ENCODE data around the gene RANBP17. TPM values are rescaled to one million over a fixed set of nuclear protein-coding genes. Genes with fewer than 3 reads are reported as not detected.
A peak's percentile ranks its signal among the peaks of the same experiment; 100 is the strongest.
"Not testable (repeated sequence)": the region's sequence is repeated elsewhere in the genome, so short reads cannot be mapped to it uniquely, and the experiment has no call there.

RANBP17 gene
- total RNA-seq, 8 experiments from 2014 or later = 3.8 to 43.9 (median 25.5) TPM; not detected in 1

- Histone ChIP-seq H3K27ac (no peak overlapping the region), H3K4me3 (no peak overlapping the region), H3K4me1 (replicated peaks in 1 of 2) (no peaks in the 10 kb centered on the region)
- in situ Hi-C loops (cut with MboI; ENCODE audit: low pct_unique_long_range_greater_than_20kb in 2 of 9, low sequenced_read_pairs in 9 of 9, unreplicated experiment in 9 of 9) = no loop called here
- no peak for ATAC-seq (replicated peaks in 6 of 8)
These were observed 15.0 kb upstream of the RANBP17 start for GRCh38 chr5:170846846-170847245.

- in situ Hi-C loops (cut with MboI; ENCODE audit: low pct_unique_long_range_greater_than_20kb in 2 of 9, low sequenced_read_pairs in 9 of 9, unreplicated experiment in 9 of 9) = no loop called here
- Histone ChIP-seq H3K27ac (no peak overlapping the region), H3K4me3 (no peak overlapping the region), H3K4me1 (replicated peaks in 1 of 2) (no peaks in the 10 kb centered on the region)
- 14 to 100% (median 85%) methylated on average over 1 to 5 of the region's 5 CpGs for WGBS, 10 experiments
- no peak for ATAC-seq (replicated peaks in 6 of 8)
These were observed 13.8 kb upstream of the RANBP17 start for GRCh38 chr5:170848033-170848432.

GRCh38 chr5:170849374-170849773 lies 12.4 kb upstream of the RANBP17 start:
- no peak overlapping the region for H3K4me3 ChIP-seq
- no peak for ATAC-seq (replicated peaks in 6 of 8)
- in situ Hi-C loops (cut with MboI; ENCODE audit: low pct_unique_long_range_greater_than_20kb in 2 of 9, low sequenced_read_pairs in 9 of 9, unreplicated experiment in 9 of 9) = no loop called here
- H3K4me1 ChIP-seq (replicated peaks in 1 of 2) = no peaks in the 10 kb centered on the region
- no peak overlapping the region for H3K27ac ChIP-seq
- 7 to 90% (median 52%) methylated on average over 2 of the region's 2 CpGs; no CpG with 5 or more reads in 1 of the 10 experiments for WGBS, 10 experiments

- ATAC-seq (replicated peaks in 6 of 8) = no peak
- WGBS, 10 experiments = 5 to 100% (median 88%) methylated on average over 1 to 5 of the region's 6 CpGs; no CpG with 5 or more reads in 1 of the 10 experiments
- H3K4me1 ChIP-seq (replicated peaks in 1 of 2) = no peaks in the 10 kb centered on the region
- H3K27ac ChIP-seq = no peak overlapping the region
- H3K4me3 ChIP-seq = no peak overlapping the region
- in situ Hi-C loops (cut with MboI; ENCODE audit: low pct_unique_long_range_greater_than_20kb in 2 of 9, low sequenced_read_pairs in 9 of 9, unreplicated experiment in 9 of 9) = no loop called here
These were observed 7.3 kb upstream of the RANBP17 start for GRCh38 chr5:170854566-170854965.

DNA sequence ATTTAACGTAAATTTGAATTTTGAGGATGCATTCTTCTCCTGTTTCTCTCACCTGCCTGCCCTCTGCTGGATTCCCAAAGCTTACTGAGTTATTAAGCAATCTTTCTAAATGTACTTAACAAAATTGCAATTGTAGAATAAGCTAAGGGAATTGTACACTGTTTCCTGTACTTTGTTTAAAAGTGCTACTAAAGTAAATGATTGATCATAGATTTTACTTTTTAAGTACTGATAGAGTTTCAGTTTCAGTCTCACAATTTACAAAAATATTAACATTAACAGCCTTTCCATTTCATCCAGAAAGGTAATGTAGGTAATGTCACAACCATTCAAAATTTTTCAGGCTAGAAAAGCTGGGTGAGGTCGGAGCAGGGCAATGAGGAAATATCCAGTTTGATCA lies 4.8 kb upstream of the RANBP17 start:
- WGBS, 10 experiments = 10 to 100% (median 77%) methylated on average over 1 to 2 of the region's 2 CpGs

GRCh38 chr5:170860415-170860814 lies 1.4 kb upstream of the RANBP17 start:
- ATAC-seq (replicated peaks in 6 of 8) = no peak
- Histone ChIP-seq H3K4me3 (no peak overlapping the region), H3K27ac (no peak overlapping the region), H3K4me1 (replicated peaks in 1 of 2) (peaks cover 7 to 15% of the 10 kb centered on the region in 2 donors)
- in situ Hi-C loops (cut with MboI; ENCODE audit: low pct_unique_long_range_greater_than_20kb in 2 of 9, low sequenced_read_pairs in 9 of 9, unreplicated experiment in 9 of 9) = no loop called here

More for the DNA sequence above, 4.8 kb upstream of the RANBP17 start:
- Histone ChIP-seq H3K4me1 (replicated peaks in 1 of 2) (no peaks in the 10 kb centered on the region), H3K27ac (no peak overlapping the region), H3K4me3 (no peak overlapping the region)
- no peak for ATAC-seq (replicated peaks in 6 of 8)
- in situ Hi-C loops (cut with MboI; ENCODE audit: low pct_unique_long_range_greater_than_20kb in 2 of 9, low sequenced_read_pairs in 9 of 9, unreplicated experiment in 9 of 9) = no loop called here

DNA sequence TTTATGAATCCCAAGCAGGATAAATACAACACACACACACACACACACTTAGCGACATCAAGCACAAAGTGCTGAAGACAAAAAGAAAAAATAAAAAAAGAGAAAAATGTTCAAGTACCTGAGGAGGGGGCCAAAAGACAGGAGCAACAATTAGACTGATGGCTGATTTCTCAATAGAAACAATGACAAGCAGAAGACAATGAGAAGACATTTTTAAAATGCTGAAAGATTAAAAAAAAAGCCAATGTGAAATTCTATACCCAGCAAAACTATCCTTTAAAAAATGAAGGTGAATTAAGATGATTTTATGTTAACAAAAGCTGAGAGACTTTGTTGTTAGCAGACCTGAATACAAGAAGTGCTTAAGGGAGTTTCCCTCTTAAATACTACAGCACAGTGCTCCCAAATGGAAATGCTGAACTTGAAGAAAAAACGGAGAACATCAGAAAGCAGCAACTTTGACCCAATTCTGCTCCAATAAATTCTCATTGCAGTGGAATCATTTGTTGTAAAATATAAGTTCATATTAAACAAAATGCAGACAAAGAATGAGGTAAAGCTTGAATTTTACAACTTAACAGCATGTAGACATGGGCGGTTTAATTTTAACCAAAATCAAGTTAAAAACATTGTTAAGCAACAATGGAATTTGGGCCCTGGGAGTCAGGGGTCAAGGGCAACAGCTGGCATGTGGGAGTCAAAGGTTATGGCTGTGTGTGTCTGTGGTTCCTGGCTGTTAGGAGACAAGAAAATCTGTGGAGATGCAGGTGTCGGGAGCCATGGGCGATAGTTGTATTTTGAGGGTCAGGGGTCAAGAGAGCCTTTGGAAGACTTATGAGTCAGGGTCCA lies 776 bp upstream of the RANBP17 start:
- Histone ChIP-seq H3K4me3 (peak overlapping the region; percentile 69 to 100 (median 91)), H3K27ac (no peak overlapping the region), H3K4me1 (replicated peaks in 1 of 2) (peaks cover 7 to 15% of the 10 kb centered on the region in 2 donors)
- WGBS, 10 experiments = 43 to 100% (median 90%) methylated on average over 2 to 5 of the region's 5 CpGs; no CpG with 5 or more reads in 1 of the 10 experiments
- ATAC-seq (replicated peaks in 6 of 8) = no peak
- in situ Hi-C loops (cut with MboI; ENCODE audit: low pct_unique_long_range_greater_than_20kb in 2 of 9, low sequenced_read_pairs in 9 of 9, unreplicated experiment in 9 of 9) = no loop called here

DNA sequence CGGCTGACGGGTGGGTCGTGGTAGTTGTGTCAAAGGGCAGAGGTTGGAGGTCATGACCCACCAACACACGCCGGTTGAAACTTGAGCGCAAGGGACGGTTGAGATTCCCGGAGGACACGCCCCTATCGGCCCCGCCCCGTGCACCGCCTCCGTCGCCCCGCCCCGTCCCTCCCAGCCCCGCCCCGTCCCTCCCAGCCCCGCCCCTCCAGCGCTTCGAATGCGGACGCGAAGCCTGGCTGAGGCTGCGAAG lies 226 bp upstream of the RANBP17 start:
- Histone ChIP-seq H3K4me1 (replicated peaks in 1 of 2) (peaks cover 7 to 15% of the 10 kb centered on the region in 2 donors), H3K27ac (no peak overlapping the region), H3K4me3 (peak overlapping the region; percentile 69 to 100 (median 91))
- ATAC-seq (replicated peaks in 6 of 8) = no peak
- in situ Hi-C loops (cut with MboI; ENCODE audit: low pct_unique_long_range_greater_than_20kb in 2 of 9, low sequenced_read_pairs in 9 of 9, unreplicated experiment in 9 of 9) = no loop called here
- 0 to 32% methylated on average over 6 to 7 of the region's 26 CpGs; no CpG with 5 or more reads in 8 of the 10 experiments for WGBS, 10 experiments

- in situ Hi-C loops (cut with MboI; ENCODE audit: low pct_unique_long_range_greater_than_20kb in 2 of 9, low sequenced_read_pairs in 9 of 9, unreplicated experiment in 9 of 9) = no loop called here
These were observed 1.8 kb downstream of the RANBP17 start for GRCh38 chr5:170863646-170864045.

DNA sequence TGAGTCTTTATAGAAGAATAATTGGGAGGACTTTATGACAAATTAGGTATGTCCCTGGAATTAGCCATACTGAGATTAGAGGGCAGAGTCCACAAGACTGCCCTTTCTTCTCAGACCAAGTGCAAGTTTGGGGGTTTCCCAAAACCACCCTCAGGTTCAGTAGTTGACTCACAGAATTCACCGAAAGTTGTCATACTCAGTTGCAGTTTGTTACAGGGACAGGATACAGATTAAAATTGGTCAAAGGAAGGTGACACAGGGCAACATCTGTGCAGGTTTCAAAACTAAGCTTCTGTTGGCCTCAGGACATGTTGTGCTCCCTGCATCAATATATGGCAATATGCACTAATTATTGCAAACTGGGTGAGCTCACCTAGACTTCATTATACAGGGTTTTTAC lies 3.8 kb downstream of the RANBP17 start:
- H3K27ac ChIP-seq = no peak overlapping the region
- no peak for ATAC-seq (replicated peaks in 6 of 8)
- in situ Hi-C loops (cut with MboI; ENCODE audit: low pct_unique_long_range_greater_than_20kb in 2 of 9, low sequenced_read_pairs in 9 of 9, unreplicated experiment in 9 of 9) = no loop called here
- peaks cover 7 to 15% of the 10 kb centered on the region in 2 donors for H3K4me1 ChIP-seq (replicated peaks in 1 of 2)
- WGBS, 10 experiments = 20 to 100% methylated on average over 1 of the region's 1 CpG; no CpG with 5 or more reads in 8 of the 10 experiments
- H3K4me3 ChIP-seq = no peak overlapping the region

More at GRCh38 chr5:170863646-170864045, 1.8 kb downstream of the RANBP17 start:
- H3K4me1 ChIP-seq (replicated peaks in 1 of 2) = peaks cover 7 to 15% of the 10 kb centered on the region in 2 donors
- 22 to 93% (median 74%) methylated on average over 1 to 3 of the region's 3 CpGs; no CpG with 5 or more reads in 2 of the 10 experiments for WGBS, 10 experiments
- H3K27ac ChIP-seq = no peak overlapping the region
- no peak overlapping the region for H3K4me3 ChIP-seq
- ATAC-seq (replicated peaks in 6 of 8) = peak in 1 of 8 experiments; percentile 36

- H3K27ac ChIP-seq = no peak overlapping the region
- ATAC-seq (replicated peaks in 6 of 8) = no peak
- in situ Hi-C loops (cut with MboI; ENCODE audit: low pct_unique_long_range_greater_than_20kb in 2 of 9, low sequenced_read_pairs in 9 of 9, unreplicated experiment in 9 of 9) = no loop called here
- H3K4me3 ChIP-seq = no peak overlapping the region
- peaks cover 7 to 13% of the 10 kb centered on the region in 2 donors for H3K4me1 ChIP-seq (replicated peaks in 1 of 2)
- WGBS, 10 experiments = 29 to 100% (median 56%) methylated on average over 1 of the region's 1 CpG; no CpG with 5 or more reads in 5 of the 10 experiments
These were observed 6.0 kb downstream of the RANBP17 start for GRCh38 chr5:170867825-170868224.

DNA sequence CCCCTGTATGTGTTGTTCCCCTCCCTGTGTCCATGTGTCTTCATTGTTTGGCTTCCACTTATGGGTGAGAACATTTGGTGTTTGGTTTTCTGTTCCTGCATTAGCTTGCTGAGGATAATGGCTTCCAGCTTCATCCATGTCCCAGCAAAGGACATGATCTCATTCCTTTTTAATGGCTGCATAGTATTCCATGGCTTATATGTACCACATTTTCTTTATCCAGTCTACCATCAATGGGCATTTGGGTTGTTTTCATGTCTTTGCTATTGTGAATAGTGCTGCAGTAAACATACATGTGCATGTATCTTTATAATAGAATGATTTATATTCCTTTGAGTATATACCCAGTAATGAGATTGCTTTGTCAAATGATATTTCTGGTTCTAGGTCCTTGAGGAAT lies 8.6 kb downstream of the RANBP17 start:
- ATAC-seq (replicated peaks in 6 of 8); in situ Hi-C loops (cut with MboI; ENCODE audit: low pct_unique_long_range_greater_than_20kb in 2 of 9, low sequenced_read_pairs in 9 of 9, unreplicated experiment in 9 of 9); H3K27ac ChIP-seq; H3K4me1 ChIP-seq (replicated peaks in 1 of 2); H3K4me3 ChIP-seq: not testable (repeated sequence)

GRCh38 chr5:170874017-170874416 lies 12.2 kb downstream of the RANBP17 start:
- H3K4me3 ChIP-seq = no peak overlapping the region
- in situ Hi-C loops (cut with MboI; ENCODE audit: low pct_unique_long_range_greater_than_20kb in 2 of 9, low sequenced_read_pairs in 9 of 9, unreplicated experiment in 9 of 9) = no loop called here
- no peak for ATAC-seq (replicated peaks in 6 of 8)
- H3K4me1 ChIP-seq (replicated peaks in 1 of 2) = no peaks in the 10 kb centered on the region
- H3K27ac ChIP-seq = no peak overlapping the region
- WGBS, 10 experiments = 18 to 100% (median 100%) methylated on average over 1 to 2 of the region's 2 CpGs; no CpG with 5 or more reads in 3 of the 10 experiments

DNA sequence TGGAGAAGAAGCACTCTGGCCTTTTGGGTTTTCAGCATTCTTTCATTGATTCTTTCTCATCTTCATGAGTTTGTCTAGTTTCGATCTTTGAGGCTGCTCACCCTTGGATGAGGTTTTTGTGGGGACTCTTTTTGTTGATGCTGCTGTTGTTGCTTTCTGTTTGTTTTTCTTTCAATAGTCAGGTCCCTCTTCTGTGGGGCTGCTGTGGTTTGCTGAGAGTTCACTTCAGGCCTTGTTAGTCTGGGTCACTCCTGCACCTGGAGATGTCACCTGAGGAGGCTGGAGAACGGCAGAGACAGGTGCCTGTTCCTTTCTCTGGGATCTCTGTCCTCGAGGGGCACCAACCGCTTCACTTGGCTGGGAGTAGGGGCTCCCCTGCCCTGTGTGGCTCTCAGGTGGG lies 14.0 kb downstream of the RANBP17 start:
- WGBS, 10 experiments = 11 to 100% (median 97%) methylated on average over 1 to 4 of the region's 4 CpGs; no CpG with 5 or more reads in 2 of the 10 experiments
- in situ Hi-C loops (cut with MboI; ENCODE audit: low pct_unique_long_range_greater_than_20kb in 2 of 9, low sequenced_read_pairs in 9 of 9, unreplicated experiment in 9 of 9) = no loop called here

More for the DNA sequence above, 14.0 kb downstream of the RANBP17 start:
- Histone ChIP-seq H3K27ac (no peak overlapping the region), H3K4me3 (no peak overlapping the region), H3K4me1 (replicated peaks in 1 of 2) (no peaks in the 10 kb centered on the region)
- ATAC-seq (replicated peaks in 6 of 8) = no peak
